Astrocyte of the spinal cord (primary cell): Measurements from ENCODE around the gene EVL.

Experiments used
- DNase-seq: peaks from one replicate; pipeline ENCODE4 v3.0.0; 2011; ENCODE audit warnings: low read depth, low spot score
- H3K4me3 ChIP-seq: 2 replicates; pipeline ENCODE4 v1.5.1; 2011; ENCODE audit warnings: low read depth, mild to moderate bottlenecking, low read length, moderate library complexity
- in situ Hi-C: cut with HindIII; loops from 2 replicates; pipeline ENCODE4 v1.10.0; 2017; ENCODE audit warnings: low sequenced_read_pairs
- TF ChIP-seq, protein P1 (sequence below): IDR thresholded peaks from 2 replicates; pipeline ENCODE4 v1.5.1; 2012; ENCODE audit warnings: low read depth, mild to moderate bottlenecking, low read length, inconsistent platforms

The EVL gene

DNA sequence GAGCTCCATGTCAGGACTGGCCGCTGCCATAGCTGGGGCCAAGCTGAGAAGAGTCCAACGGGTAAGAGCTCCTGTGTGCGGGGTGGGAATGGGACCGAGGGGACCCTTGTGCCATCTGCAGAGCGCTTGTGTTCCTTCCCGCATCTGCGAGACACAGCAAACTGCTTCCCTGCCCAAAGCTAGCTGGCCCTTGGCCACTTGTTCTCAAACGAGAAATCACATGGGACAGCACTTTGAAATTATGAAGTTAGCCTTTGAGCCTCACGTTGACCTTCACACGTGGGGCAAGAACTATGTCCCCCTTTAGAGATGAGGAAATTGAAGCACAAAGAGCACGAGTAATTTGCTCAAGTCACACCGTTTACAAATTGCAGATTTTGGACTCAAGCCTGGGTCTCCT, 63.5 kb downstream of the EVL start:
- TF ChIP-seq, protein P1, sequence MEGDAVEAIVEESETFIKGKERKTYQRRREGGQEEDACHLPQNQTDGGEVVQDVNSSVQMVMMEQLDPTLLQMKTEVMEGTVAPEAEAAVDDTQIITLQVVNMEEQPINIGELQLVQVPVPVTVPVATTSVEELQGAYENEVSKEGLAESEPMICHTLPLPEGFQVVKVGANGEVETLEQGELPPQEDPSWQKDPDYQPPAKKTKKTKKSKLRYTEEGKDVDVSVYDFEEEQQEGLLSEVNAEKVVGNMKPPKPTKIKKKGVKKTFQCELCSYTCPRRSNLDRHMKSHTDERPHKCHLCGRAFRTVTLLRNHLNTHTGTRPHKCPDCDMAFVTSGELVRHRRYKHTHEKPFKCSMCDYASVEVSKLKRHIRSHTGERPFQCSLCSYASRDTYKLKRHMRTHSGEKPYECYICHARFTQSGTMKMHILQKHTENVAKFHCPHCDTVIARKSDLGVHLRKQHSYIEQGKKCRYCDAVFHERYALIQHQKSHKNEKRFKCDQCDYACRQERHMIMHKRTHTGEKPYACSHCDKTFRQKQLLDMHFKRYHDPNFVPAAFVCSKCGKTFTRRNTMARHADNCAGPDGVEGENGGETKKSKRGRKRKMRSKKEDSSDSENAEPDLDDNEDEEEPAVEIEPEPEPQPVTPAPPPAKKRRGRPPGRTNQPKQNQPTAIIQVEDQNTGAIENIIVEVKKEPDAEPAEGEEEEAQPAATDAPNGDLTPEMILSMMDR = no peak
- no peak overlapping the region for H3K4me3 ChIP-seq
- no peak for DNase-seq
- in situ Hi-C loops = no loop called here

DNA sequence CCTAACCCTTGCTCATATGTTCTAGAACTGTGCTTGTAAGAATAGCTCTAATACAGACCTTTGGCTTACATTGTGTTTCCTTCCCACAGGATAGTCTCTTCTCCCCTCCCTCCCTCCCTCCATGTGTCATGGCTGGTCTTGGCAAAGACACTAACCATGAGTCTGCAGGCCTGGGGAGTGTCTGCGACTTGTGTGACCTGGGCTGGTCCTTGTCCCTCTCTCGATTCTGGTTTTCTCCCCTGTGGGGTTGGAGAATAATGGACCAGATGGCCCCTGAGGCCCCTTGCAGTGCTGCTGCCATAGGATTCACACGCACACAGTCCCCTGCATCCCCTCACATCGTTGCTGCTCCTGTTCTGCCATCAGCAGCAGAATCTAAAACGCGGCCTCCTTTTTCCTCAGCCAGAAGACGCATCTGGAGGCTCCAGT, 64.0 kb downstream of the EVL start:
- in situ Hi-C loops = no loop called here
- TF ChIP-seq, protein P1 = no peak
- peak; percentile 24 for DNase-seq
- H3K4me3 ChIP-seq = no peak overlapping the region

DNA sequence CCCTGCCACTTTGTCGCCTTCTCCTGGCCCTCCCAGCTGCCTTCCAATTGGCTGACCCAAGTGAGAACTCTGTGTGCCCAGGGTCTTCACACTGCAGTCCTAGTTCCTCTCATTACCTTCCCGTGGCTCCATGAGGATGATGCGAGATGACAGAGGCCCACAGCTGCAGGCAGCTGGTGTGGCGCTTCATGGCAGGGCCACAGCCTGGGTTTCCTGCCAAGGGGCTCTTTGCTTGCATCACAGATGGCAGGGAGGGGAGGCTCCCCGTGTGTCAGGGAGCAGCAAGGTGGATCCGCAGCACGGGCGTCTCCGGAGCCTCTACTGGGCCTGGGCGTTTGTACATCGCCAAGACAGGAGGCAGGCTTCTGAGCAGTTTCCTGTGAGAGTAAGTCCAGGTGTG, 65.3 kb downstream of the EVL start:
- no peak overlapping the region for H3K4me3 ChIP-seq
- TF ChIP-seq, protein P1 = no peak
- in situ Hi-C loops = no loop called here
- DNase-seq = no peak

DNA sequence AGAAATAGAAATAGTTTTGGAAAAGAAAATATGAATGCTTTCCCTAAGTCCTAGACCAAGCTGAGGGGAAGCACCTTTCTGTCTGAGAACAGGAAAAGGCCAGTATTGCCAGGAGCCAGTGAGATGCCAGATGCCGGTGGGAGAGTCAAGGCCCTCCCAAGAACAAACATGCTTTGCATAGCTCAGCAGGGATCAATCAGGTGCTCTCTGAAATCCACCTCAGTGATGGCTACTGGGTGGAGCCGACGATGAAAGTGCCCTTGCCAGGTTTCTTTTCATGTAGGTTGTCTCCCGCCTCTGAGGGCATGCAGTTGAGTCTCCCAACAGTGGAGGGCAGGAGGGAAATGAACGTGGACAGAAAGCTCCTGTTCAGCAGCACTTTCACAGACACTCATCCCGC, 66.0 kb downstream of the EVL start:
- no peak for DNase-seq
- no peak overlapping the region for H3K4me3 ChIP-seq
- in situ Hi-C loops = no loop called here
- TF ChIP-seq, protein P1 = no peak

DNA sequence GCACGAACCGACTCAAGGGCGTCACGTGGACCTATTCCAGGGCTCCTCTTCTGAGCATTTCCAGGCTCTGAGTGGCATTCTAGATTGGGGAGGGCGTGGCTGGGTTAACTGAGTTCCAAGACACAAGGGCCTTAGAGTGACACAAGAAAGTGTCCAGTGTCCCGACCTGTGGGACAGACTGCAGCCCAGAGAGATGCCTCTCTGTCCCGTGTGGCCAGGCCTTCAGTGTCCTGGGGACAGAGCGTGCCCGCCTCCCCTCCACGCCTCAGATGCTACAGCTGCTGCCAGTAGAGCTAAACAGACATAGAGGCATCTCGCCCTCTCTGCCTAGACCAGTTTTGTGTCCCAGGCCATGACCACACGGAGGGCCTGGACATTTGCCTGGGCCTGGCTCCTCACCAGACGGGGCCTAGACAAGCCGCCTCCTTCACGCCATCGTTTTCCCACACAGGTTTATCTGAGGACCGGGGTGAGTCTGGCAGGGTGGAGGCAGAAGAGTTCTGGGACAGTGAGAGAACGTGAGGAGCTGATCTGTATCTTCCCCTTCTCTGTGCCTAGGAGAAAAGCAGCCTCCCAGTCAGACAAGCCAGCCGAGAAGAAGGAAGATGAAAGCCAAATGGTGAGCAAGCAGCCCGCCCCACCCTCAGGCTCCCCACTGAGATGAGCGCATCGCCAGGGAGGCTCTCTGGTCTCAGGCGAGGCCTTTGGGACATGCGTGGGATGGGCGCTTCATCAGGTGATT, 67.1 kb downstream of the EVL start:
- peak; percentile 46 for DNase-seq
- in situ Hi-C loops = no loop called here
- H3K4me3 ChIP-seq = no peak overlapping the region
- TF ChIP-seq, protein P1 = no peak

DNA sequence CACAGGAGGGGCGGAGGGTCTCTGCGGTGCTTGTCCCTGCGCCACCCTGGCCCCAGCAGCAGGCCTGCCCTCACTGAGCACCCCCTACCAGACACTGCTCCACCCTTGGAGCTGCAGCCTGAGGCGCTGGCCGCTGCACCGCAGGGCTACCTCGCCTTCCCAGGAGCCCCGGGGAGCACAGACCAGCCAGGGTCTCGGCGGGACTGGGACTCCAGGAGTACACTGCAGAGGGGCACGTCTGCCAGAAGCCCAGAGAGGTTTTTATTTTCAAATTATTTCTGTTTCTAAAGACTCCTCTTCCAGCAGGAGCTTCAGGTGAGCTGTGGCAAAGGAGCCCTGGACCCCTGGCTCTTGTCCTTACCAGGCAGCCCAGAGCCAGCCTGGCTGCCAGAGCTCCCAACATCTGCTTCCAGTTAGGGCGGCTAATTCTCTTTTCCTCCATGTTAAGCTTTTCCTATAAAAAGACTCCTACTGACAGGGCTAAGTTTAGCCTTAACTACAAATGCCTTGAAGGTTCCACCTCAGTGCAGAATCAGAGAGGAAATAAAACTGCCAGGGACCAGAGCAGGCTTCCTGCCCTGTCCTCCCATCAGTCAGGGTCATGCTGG, 67.8 kb downstream of the EVL start:
- DNase-seq = no peak
- in situ Hi-C loops = no loop called here
- TF ChIP-seq, protein P1 = no peak

More for the DNA sequence above, 67.8 kb downstream of the EVL start:
- H3K4me3 ChIP-seq = no peak overlapping the region
